DLD1 (cell line): Measurements from ENCODE around the gene CTTN.
"Not testable (repeated sequence)": the region's sequence is repeated elsewhere in the genome, so short reads cannot be mapped to it uniquely, and the experiment has no call there.

ENCODE experiments used
- in situ Hi-C: cut with HindIII; loops from 2 replicates; pipeline ENCODE4 v1.10.0; 2017; ENCODE audit warnings: low sequenced_read_pairs

The CTTN gene

DNA sequence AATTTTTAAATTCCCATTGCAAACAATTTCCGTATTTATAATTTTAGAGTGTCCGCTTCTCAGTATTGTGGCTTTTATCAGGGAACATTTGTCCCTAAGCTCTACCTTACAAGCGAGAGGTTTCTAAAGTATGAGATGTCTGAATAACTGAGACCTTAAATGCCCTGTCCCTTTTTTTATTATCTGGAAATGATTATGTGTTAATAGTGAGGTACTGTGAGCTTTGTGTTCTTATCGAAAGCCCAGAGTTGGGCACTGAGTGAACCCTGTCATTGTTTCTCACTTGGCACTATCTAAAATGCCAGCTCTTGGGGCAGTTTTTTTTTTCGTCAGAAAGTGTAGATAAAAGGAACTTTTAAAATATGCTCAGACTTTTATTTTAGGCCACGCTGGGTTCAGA is 9.5 kb downstream of the CTTN start:
- in situ Hi-C loops = no loop called here

DNA sequence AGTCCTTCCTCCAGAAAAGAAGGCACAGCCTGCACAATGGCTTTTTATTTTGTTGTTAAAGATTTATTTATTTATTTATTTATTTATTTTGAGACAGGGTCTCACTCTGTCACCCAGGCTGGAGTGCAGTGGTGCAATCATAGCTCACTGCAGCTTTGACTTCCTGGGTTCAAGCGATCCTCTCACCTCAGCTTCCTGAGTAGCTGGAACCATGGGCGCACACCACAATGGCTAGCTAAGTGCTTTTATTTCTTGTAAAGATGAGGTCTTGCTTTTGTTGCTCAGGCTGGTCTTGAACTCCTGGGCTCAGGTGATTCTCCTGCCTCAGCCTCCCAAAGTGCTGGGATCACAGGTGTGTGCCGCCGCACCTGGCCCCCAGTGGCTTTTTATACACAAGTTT is 10.0 kb downstream of the CTTN start:
- in situ Hi-C loops = not testable (repeated sequence)

DNA sequence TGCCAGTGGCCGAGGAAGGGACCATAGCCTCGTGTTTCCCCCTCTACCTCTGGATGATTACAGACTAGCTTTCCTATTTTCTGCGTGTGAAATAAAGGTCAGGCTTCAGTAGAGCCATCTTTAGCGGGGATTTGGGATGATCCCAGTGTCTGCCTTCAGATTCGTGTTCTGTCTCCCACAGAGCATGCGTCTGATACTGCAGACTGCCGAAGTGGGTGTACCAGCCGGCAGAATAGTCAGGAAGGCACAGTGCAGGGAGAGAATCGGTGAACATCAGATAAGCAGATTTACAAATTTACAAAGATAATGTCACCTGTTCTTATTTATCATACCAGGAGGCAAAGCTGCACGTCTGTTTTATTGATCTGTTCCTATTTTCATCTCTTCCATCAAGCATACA is 11.1 kb downstream of the CTTN start:
- in situ Hi-C loops = no loop called here

DNA sequence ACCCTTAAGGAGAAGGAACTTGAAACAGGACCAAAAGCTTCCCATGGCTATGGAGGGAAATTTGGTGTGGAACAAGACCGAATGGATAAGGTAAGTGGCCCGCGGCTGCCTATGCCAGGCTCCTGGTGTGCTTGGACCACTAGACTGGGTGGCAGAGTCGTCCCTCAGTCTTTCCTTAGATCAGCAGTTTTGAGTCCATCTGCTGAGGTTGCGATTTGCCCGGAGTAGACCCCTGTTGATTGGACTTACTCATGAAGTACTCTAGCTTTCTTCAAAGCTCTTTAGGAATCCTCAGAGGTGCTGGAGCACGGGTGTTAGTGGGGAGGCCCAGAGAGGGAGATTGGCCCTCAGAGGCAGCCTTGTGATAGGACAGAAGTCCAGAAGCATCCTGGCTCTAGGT is 11.5 kb downstream of the CTTN start:
- in situ Hi-C loops = no loop called here

DNA sequence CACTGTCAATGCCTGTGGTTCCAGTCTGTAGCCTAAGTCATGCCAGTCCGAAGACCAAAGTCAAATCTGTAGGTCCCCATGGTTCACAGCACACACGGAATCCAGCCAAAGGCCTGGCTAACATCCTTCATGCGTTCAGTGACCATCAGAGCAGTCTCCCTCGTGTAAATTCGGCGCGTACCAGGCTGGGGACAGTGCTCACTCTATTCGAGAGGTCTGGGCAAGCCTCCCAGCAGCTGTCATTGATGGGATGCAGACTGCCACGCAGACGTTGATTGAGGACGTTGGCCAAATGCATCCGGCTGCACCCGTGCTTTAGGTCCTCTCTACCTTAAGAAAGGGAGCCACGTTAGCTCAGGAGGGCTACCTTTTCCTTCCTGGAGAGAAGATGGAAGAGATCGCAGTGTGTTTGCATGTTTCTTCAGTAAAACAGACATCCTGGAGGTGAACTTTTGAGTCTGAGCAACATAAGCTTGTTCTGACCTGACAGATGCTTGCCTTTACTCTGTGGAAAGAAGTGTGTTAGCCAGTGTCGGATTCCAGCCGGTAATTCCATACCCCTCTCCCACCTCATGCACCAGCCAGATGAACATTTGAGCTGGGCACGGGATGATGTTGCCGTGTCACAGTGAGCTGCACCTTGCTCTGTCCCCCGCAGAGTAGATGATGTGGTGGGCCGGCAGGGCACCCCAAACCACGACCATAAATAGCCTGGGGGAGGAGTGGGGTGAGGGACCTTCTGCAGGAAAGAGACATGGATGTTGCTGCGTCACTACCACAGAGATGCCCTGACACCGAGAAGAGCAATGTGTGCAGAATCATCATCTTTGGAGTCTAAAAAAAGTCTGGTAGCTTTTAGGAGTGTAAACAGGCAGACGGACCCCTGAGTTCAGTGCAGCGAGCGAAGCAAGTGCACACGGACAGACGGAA is 12.2 kb downstream of the CTTN start:
- in situ Hi-C loops = no loop called here

DNA sequence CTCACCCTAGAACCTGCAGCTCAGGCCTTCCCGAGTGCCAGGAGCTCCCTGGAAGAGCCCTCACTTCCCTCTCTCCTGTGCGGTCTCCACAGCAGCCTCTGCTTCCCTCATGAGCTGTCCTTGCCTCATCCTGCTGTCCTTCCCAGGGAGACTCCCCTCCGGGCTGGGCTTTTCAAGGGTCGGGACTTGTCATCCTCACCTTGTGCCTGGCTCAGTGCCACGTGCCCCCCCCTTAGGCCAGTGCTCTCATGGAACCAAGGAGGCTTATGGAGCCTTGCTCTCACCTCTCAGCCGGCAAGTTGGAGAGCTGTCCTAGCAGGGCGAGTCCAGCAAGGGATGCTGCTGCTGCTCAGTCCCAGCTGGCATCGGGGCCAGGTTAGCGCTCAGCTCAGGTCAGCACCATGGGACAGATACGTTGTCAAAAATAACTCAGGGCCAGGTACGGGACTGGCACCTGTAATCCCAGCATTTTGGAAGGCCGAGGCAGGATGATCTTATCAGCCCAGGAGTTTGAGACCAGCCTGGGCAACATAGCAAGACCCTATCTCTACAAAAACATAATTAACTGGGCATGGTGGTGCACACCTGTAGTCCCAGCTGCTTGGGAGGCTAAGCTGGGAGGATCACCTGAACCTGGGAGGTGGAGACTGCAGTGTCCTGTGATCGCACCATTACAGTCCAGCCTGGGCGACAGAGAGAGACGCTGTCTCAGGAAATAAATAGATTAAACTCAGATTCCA is 13.6 kb downstream of the CTTN start:
- in situ Hi-C loops = no loop called here

DNA sequence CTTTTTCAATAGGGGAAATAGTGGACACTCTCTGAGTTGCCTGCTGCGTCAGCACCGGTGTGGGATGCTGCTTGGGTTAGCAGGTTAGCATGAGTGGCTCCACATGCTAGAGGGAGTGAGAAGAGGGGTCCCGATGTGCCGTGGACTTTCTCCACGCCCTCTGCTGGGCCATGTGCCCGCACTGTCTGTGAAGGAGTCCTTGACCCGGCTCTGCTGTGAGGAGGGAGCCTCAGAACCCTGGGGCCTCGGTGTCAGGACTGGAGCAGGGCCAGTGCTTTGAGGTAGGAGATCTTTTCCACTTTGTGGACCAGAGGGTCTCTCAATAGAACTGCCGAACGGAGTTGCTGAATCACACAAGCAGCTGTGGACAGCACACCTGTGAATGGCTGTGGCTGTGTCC is 14.8 kb downstream of the CTTN start:
- in situ Hi-C loops = no loop called here

DNA sequence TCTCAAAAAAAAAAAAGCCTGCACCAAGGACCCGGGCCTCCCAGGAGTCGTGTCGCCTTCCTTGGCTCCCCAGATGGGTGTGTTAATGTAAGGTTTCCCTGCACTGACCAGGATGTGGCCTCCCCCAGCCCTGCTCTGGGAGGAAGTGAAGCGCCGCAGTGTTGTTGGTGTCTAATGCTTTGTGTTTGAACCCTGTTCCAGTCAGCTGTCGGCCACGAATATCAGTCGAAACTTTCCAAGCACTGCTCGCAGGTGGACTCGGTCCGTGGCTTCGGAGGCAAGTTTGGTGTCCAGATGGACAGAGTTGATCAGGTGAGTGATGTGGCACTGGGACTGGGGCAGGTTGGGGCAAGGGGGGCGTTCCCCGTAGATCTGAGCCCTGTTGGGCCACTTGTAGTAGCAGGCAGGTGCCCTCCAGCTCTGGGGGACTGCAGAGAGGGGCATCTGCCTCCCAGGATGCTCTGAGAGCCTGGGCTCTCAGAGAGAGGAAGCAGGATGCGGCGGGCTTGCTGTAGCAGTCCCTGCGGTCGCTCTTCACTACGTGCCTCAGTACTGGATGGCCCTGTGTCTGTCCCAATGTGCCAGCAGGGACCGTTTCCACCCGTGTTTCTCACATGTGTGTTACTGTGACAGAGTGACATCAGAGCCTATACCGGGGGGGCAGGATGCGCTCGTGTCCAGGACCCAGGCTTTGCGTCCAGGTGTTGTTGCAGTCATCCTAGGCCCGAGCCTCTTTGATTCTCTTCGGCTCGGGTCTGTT is 16.2 kb downstream of the CTTN start:
- in situ Hi-C loops = no loop called here

DNA sequence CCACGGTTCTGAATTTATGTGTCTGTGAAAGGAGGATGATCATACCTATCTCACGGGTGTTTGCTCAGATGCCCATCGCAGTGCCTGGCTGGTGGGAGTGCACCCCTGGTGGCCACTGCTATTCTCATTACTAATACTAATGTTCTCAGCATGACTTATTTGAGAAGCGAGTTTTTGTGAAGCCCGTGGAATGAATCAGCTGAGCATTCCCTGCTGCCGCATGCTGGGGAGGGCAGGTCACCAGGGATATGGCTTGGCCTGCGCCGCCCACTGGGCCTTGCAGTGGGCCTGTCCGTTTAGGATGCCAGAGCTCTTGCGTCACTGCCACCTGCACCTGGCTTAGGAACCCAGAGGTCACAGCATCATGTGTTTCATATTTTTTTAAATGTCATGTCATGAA is 16.9 kb downstream of the CTTN start:
- in situ Hi-C loops = no loop called here

DNA sequence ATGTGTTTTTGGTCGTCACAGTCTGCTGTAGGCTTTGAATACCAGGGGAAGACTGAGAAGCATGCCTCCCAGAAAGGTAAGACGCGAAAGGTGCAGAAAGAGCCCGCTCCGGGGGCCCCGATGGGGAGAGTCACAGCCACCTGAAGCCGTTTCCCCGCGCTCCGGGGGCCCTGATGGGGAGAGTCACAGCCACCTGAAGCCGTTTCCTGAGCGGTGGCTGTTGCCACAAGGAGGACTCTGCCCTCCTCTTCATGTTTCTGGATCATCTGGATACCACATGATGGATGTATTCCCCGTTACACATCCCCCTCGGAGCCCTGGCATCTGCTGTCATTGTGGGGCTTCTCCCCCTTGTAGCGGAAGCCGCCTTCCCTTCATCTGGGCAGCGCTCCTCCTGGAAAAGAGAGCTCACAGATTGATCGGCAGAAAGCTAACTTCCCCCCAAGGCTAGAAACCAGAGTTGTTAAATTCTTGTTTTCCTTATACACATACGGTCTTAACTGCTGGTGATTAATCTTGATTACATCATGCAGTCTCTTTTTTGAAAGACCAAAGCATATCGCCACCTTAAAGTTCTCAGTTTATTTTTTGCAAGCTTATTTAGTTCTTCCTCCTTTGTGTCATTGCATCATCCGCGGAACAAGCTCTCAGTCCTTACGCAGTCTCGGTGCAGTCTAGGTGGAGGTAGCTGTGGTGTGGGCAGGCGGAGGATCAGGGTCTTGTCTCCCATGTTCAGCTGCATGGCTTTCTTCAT is 17.5 kb downstream of the CTTN start:
- in situ Hi-C loops = no loop called here

DNA sequence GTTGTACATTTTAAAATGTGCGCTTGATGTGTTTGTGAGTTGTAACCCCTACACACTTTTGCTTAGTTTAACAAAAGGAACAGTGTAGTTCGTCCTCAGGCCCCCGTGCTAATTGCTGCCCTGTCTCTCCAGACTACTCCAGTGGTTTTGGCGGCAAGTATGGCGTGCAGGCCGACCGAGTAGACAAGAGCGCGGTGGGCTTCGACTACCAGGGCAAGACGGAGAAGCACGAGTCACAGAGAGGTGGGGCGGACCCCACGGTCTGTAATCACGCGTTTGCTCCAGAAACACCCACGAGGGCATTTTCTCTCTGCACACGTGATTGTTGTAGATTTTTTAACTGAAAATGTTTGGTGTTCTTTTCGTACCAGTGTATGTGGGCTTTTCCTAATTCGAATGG is 18.6 kb downstream of the CTTN start:
- in situ Hi-C loops = no loop called here

DNA sequence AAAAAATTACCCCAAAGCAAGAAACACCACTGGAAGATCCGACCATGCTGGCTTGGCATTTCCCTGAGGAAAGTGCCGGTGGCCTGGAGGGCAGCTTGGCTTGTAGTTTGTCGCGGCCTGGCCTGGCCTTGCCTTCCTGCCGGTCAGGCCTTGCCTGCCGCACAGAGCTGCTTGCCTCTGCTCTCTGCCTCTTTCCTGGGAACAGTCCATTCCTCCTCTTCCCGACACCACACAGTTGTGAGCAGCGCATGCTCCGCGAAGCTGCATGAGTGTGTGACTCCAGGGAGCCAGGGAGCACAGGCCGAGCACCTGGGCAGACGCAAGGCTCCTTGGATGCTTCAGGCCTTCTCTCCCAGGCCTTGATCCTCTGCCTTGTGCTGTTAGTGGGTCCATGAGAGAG is 19.8 kb downstream of the CTTN start:
- in situ Hi-C loops = no loop called here

DNA sequence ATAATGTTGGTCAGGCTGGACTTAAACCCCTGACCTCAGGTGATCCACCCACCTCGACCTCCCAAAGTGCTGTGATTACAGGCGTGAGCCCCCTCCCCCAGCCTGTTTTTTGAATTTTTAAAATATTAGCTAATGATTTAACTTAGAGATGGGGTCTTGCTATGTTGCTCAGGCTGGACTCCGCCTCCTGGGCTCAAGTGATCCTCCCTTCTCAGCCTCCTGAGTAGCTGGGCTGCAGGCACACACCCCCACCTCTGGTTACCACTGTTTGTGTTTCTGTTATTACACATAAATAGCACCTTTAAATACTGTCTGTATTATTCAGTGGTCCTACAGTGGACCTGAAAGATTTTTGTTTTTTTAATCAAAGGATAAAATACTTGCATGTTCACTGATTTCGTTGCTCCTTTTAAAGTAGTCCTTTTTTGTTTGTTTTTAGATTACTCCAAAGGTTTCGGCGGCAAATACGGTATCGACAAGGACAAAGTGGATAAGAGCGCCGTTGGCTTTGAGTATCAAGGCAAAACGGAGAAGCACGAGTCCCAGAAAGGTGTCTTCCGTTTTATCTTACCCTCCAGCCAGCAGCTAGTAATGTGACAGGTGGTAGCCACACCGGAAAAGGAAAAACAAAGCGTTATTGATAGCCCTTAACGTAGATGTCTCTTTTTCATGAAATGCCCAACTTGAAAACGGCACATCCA is 21.1 kb downstream of the CTTN start:
- in situ Hi-C loops = no loop called here

DNA sequence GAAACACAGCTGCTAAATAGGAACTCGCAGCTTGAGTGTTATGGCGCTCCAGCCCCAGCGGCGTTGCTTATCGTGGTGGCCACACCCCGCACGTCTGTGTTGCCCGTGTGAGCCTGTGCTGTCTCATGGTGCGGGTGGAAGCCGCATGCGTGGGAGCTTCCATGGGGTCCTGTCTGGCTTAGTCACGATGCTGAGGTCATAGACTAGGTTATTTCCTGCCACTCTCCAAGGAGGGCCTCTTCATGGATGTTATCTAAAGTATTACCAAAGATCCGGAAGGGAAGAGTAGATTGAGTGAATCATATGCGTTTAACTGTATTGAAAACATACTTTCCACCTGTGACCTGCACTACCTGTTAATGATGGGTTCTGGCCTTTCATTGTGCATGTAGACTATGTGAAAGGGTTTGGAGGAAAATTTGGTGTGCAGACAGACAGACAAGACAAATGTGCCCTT is 21.7 kb downstream of the CTTN start:
- in situ Hi-C loops = no loop called here

DNA sequence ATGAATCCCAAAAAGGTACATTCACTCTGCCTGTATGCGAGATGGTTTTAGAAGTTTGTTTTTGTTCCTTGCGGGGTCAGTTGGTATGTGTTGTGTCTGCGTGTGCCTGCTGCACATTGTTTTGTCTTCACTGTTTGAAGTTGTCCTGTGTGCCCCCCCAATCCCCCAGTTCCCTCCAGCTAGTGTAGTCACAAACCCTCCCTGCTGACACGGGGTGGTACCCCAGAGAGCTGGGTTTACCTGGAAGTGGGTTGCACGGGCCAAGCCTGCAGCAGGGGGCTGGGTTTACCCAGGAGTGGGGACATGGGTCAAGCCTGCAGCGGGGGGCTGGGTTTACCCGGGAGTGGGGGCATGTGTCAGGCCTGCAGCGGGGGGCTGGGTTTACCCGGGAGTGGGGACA is 22.2 kb downstream of the CTTN start:
- in situ Hi-C loops = no loop called here

DNA sequence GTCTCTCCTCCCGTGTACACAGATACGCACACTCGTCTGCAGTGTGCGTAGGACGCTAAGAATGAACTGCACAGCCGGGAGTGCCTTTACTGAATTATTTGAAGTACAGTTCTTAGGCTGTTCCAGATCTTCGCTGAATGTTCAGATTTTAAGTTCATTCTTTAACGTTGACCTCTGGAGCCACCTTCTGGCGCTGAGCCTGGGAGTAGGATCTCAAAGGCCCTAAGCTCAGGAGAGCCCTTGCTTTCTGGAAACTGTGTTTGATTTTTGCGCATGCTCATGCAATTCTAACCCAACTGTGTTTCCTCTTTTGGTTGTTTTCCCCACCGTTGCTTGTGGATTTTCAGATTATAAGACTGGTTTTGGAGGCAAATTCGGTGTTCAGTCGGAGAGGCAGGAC is 22.8 kb downstream of the CTTN start:
- in situ Hi-C loops = no loop called here

DNA sequence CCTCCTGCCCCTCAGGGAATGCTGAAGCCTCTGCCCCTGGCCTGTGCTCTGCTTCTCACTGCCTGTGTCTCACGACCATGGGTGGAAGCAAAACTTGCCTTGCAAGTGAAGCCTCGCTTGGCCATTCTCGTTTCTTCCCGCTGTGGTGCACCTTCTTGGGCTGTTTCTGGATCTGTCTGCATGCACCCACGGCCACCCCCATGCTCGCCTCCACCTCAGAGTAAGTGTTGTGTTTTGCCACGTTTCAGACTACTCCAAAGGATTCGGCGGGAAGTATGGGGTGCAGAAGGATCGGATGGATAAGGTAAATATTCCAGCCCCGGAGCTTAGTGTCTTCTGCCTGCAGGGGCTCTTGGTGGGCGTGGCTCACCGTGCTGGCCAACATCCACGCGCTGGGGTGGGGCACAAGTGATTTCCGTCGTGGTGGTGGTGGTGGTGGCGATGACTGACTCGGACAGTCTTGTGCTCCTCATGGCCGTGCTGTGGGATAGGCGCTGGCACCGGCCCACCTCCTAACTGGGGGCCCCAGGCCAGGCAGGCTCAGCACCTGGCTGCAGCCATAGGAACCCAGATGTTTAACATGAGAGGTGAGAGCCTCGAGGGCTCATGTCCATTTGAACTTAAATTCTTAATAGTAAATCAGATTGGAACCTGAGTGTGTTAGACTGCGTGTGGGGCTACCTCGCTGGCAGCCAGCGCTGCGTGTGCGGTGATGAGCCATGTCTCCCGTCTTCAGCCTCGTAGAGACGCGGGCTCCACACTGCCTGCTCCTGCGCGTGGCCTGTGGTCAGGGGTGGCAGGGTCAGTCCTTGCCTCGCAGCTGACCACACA is 24.6 kb downstream of the CTTN start:
- in situ Hi-C loops = no loop called here

DNA sequence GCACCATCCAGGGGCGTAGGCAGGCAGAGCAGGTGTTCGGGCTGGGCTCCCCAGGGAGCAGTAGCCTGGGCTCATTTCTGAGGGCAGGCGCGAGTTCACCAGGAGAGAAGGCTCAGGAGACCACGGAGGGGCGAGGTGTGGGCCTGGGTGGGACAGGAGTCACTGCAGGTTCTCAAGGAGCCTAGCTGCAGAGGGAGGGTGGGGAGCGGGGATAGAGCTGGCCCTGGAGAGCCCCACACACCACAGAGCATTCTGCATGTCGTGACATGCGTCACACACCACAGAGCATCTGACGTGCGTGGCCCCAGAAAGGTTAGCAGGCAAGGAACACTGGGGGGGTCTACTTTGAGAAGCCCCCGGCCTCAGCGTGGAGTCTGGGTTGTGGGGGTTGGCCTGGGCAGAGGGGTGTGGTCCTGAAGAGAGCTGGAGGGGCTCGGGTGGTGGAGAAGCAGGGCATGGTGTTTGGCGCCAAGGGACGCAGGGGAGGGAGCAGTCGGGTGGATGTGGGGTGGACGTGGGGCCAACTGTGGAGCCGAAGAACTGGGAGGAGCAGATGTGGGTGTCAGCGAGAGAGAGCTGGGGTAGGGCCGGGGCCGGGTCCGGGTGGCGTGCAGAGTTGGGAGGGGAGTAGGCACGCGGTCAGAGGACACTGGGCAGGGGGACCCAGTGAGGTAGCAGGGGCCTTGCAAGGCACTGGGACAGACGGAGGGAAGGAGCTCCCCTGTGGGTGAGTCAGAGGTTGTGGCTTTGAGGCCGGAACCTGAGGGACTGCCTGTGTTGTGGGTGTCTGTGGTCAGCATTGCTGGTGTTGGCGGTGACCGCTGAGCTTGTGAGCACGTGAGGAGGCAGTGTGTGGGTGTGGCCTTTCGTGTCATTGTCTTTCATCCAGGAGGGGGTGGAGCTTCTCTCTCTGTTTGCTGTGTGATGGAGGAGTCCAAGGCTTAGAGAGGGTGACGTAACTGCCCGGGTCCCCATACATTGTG is 25.5 kb downstream of the CTTN start:
- in situ Hi-C loops = no loop called here
